Endothelial cell of umbilical vein (primary cell): ENCODE data around the gene NLE1. TPM values are rescaled to one million over a fixed set of nuclear protein-coding genes. Genes with fewer than 3 reads are reported as not detected.

ENCODE experiments used
- BruUV-seq: library from RNA; stranded (reverse); fragments of 400-500 nt; replicated peaks from 2 replicates; lab custom pipeline; 2021; lab: Mats Ljungman, UMichigan
- CTCF ChIA-PET: fragments of 300-600, 350-600 bp; sonication (Branson Sonifier 250); formaldehyde crosslinking; loops from one replicate; lab custom pipeline; 2021; ENCODE audit warnings: antibody characterized with exemption, inconsistent platforms; lab: Charles Lee
- POLR2A ChIA-PET: fragments of 300-600, 350-600 bp; sonication (Branson Sonifier 250); formaldehyde crosslinking; loops from one replicate; lab custom pipeline; 2021; ENCODE audit warnings: antibody characterized with exemption, inconsistent platforms; lab: Charles Lee
- DNase-seq: peaks from one replicate; pipeline ENCODE4 v3.0.0-alpha.2; 2011; ENCODE audit warnings: low read depth, low spot score
- FAIRE-seq: peaks from 2 replicates; lab custom pipeline; 2011; peaks lifted over from hg19 to GRCh38; lab: Jason Lieb, UNC
- H2AFZ ChIP-seq: 2 replicates; pipeline ENCODE4 v1.6.0; 2012; ENCODE audit warnings: low read depth, low read length, control low read depth, inconsistent platforms
- H3K27ac ChIP-seq: 2 replicates; pipeline ENCODE4 v1.5.1; 2011; ENCODE audit warnings: low read depth, mild to moderate bottlenecking, control low read depth, low read length, moderate library complexity; ENCODE audit not compliant: insufficient read depth
- H3K27me3 ChIP-seq, 2 experiments: 2 replicates each; pipeline versions ENCODE4 v1.6.0 to v1.6.1; 2011; ENCODE audit warnings: low read length in 2 of 2, mixed read lengths in 1 of 2; ENCODE audit not compliant: control insufficient read depth in 2 of 2, insufficient read depth in 2 of 2
- H3K36me3 ChIP-seq, 2 experiments: 2 replicates in 1 of 2; 3 replicates in 1 of 2; pipeline ENCODE4 v1.5.1; 2011; ENCODE audit warnings: low read length in 2 of 2, mild to moderate bottlenecking in 1 of 2, moderate library complexity in 1 of 2; ENCODE audit not compliant: control insufficient read depth in 2 of 2, insufficient read depth in 2 of 2; ENCODE audit errors: extremely low read depth in 1 of 2
- H3K4me1 ChIP-seq: 3 replicates; pipeline ENCODE4 v1.5.1; 2011; ENCODE audit warnings: mild to moderate bottlenecking, low read length; ENCODE audit not compliant: control insufficient read depth, insufficient read depth; ENCODE audit errors: extremely low read depth
- H3K4me2 ChIP-seq: 2 replicates; pipeline ENCODE4 v1.6.1; 2011; ENCODE audit warnings: low read length, control low read depth, mixed read lengths; ENCODE audit not compliant: insufficient read depth
- H3K4me3 ChIP-seq, 3 experiments: fragments of 200-600 bp in 1 of 3; sonication (generic), shearing (Covaris generic) in 1 of 3; replicated peaks in 1 of 3; 2 replicates each; pipeline ENCODE4 v1.5.1; 2011 to 2016; ENCODE audit warnings: control low read depth in 3 of 3, low read length in 3 of 3, mild to moderate bottlenecking in 2 of 3, inconsistent platforms in 1 of 3, low read depth in 1 of 3, moderate library complexity in 1 of 3; ENCODE audit not compliant: insufficient read depth in 1 of 3
- H3K79me2 ChIP-seq: 2 replicates; pipeline ENCODE4 v1.6.0; 2012; ENCODE audit warnings: low read length, inconsistent platforms; ENCODE audit not compliant: control insufficient read depth, insufficient read depth
- H3K9ac ChIP-seq: replicated peaks from 2 replicates; pipeline ENCODE3; 2011; ENCODE audit warnings: low read length, control low read depth; ENCODE audit not compliant: insufficient read depth; ENCODE audit errors: extremely low read depth
- H3K9me1 ChIP-seq: replicated peaks from 3 replicates; pipeline ENCODE4 v1.6.0; 2011; ENCODE audit warnings: mild to moderate bottlenecking, low read length; ENCODE audit not compliant: control insufficient read depth, insufficient read depth; ENCODE audit errors: extremely low read depth
- H3K9me3 ChIP-seq: replicated peaks from 2 replicates; pipeline ENCODE4 v1.5.1; 2012; ENCODE audit warnings: low read length, inconsistent platforms; ENCODE audit not compliant: control insufficient read depth, insufficient read depth
- H4K20me1 ChIP-seq: replicated peaks from 2 replicates; pipeline ENCODE3; 2011; ENCODE audit warnings: mild to moderate bottlenecking, low read length; ENCODE audit not compliant: control insufficient read depth, insufficient read depth; ENCODE audit errors: extremely low read depth
- CTCF ChIP-seq, 2 donors: IDR thresholded peaks; 1 replicate in 1 of 2; 2 replicates in 1 of 2; pipeline ENCODE4 v1.5.1; 2011; ENCODE audit warnings: low read length in 2 of 2, mild to moderate bottlenecking in 2 of 2, moderate library complexity in 2 of 2, control low read depth in 1 of 2, inconsistent platforms in 1 of 2, low read depth in 1 of 2; ENCODE audit not compliant: insufficient read depth in 1 of 2; ENCODE audit errors: extremely low read depth in 1 of 2
- EZH2 ChIP-seq: IDR thresholded peaks from 2 replicates; pipeline ENCODE4 v1.6.1; 2012; ENCODE audit warnings: borderline replicate concordance, low read depth, mild to moderate bottlenecking, moderate library complexity, low read length, inconsistent platforms; ENCODE audit not compliant: severe bottlenecking
- GATA2 ChIP-seq: IDR thresholded peaks from 2 replicates; pipeline ENCODE4 v1.7.0; 2011; ENCODE audit warnings: low read depth, mild to moderate bottlenecking, moderate library complexity, mixed read lengths, low read length; ENCODE audit not compliant: insufficient read length, insufficient read depth
- JUN ChIP-seq: IDR thresholded peaks from 2 replicates; pipeline ENCODE4 v1.6.1; 2011; ENCODE audit warnings: borderline replicate concordance, low read depth; ENCODE audit not compliant: insufficient read length, insufficient read depth
- MAX ChIP-seq: IDR thresholded peaks from 2 replicates; pipeline ENCODE4 v1.6.1; 2011; ENCODE audit not compliant: insufficient read depth, insufficient read length
- dilution Hi-C: fragments of 300-500 bp; cut with MboI; formaldehyde crosslinking; loops from one replicate; pipeline ENCODE4 v1.15.0; 2019; ENCODE audit warnings: low sequenced_read_pairs; ENCODE audit not compliant: extremely low pct_ligation_motif_present
- intact Hi-C: fragments of 100-400 bp; cut with micrococcal nuclease; formaldehyde crosslinking; loops from one replicate; pipeline ENCODE4 v1.10.0; 2022
- polyA plus RNA-seq, 4 experiments: library from polyadenylated mRNA; depleted of rRNA in 3 of 4; stranded (reverse) in 3 of 4; unstranded in 1 of 4; fragments of >200 nt; gene quantifications; 2 replicates each; pipeline versions ENCODE4 v1.2.1 to v1.2.3, GENCODE V29; 2011 to 2012; ENCODE audit warnings: missing spikeins in 1 of 4
- total RNA-seq: library from RNA; stranded (reverse); gene quantifications from 2 replicates; pipeline ENCODE4 v1.2.3, GENCODE V29; 2021

The NLE1 gene
- total and polyA plus RNA-seq, 2 donors (not counting 3 experiments of a cell fraction or from before 2014, with no cell fraction given), result 19.1 to 22.8 TPM

GRCh38 chr17:35144840-35145239 lies 2.7 kb upstream of the NLE1 start:
- peaks cover 19% of the 10 kb centered on the region for H3K79me2 ChIP-seq
- peaks cover 4 to 8% of the 10 kb centered on the region in 2 experiments for H3K27me3 ChIP-seq
- no peak for TF ChIP-seq CTCF (IDR thresholded peaks at IDR 0.05; ENCODE audit: extremely low read depth in 1 of 2, insufficient read depth in 1 of 2, low read depth in 1 of 2, low read length in 2 of 2)
- TF ChIP-seq EZH2, result no peak
- TF ChIP-seq GATA2, result no peak
- no peak for TF ChIP-seq MAX
- peak; percentile 3 for TF ChIP-seq JUN
- BruUV-seq, result no TSS peak
- no peak overlapping the region for H3K9ac ChIP-seq
- H3K9me1 ChIP-seq, result no peaks in the 10 kb centered on the region
- H4K20me1 ChIP-seq, result no peaks in the 10 kb centered on the region
- ChIA-PET CTCF (interaction anchor here (1.4 kb wide), 1 partner anchor 289 kb away, joined by 3 read pairs; no protein-coding TSS in a partner anchor), POLR2A (no interaction called here)
- intact Hi-C loops, result loop anchor here (5.0 to 10.0 kb wide), 2 partner anchors 97 to 390 kb away; partner anchors contain the start of genes SLFN12L and SLFN5
- no peak for DNase-seq
- no peak for FAIRE-seq
- no peaks in the 10 kb centered on the region for H3K36me3 ChIP-seq
- peaks cover 6% of the 10 kb centered on the region for H3K4me1 ChIP-seq
- H3K4me2 ChIP-seq, result no peak overlapping the region
- no peak overlapping the region for H3K27ac ChIP-seq
- dilution Hi-C loops, result no loop called here
- H3K4me3 ChIP-seq, result no peak overlapping the region
- no peaks in the 10 kb centered on the region for H3K9me3 ChIP-seq
- no peak overlapping the region for H2AFZ ChIP-seq
